Naive thymus-derived CD8-positive, alpha-beta T cell (primary cell): Measurements from ENCODE around the gene ZNF488. TPM values are rescaled to one million over a fixed set of nuclear protein-coding genes. Genes with fewer than 3 reads are reported as not detected.
A peak's percentile ranks its signal among the peaks of the same experiment; 100 is the strongest.

Experiments used
- ATAC-seq, 2 donors: fragments of 150-1000 bp; cut with Tn5 transposase in 1 of 2; sonication (Bioruptor Pico), chemical (Tn5 transposase) in 1 of 2; 1 replicate in 1 of 2; 2 replicates in 1 of 2; pipeline ENCODE4 v1.10.0; 2021; ENCODE audit warnings: mild to moderate bottlenecking in 2 of 2, moderate library complexity in 2 of 2
- POLR2A ChIA-PET: fragments of 350-600 bp; sonication (Branson Sonifier 250); formaldehyde crosslinking; loops from one replicate; lab custom pipeline; 2021; ENCODE audit warnings: antibody characterized with exemption; lab: Charles Lee
- DNase-seq, 10 donors: peaks; one replicate each; pipeline versions ENCODE4 v3.0.0 to v3.0.0-alpha.2; 2020 to 2022
- H3K27ac Mint-ChIP-seq, 10 donors: one replicate each; pipeline ENCODE4 v1.8.0; 2020 to 2022; ENCODE audit warnings: mild to moderate bottlenecking in 10 of 10, mixed read lengths in 10 of 10, moderate library complexity in 4 of 10, inconsistent platforms in 1 of 10
- H3K27me3 Mint-ChIP-seq, 5 donors: one replicate each; pipeline ENCODE4 v1.8.0; 2021 to 2022; ENCODE audit warnings: mixed read lengths in 5 of 5
- H3K36me3 Mint-ChIP-seq, 3 donors: one replicate each; pipeline ENCODE4 v1.8.0; 2020 to 2022; ENCODE audit warnings: mixed read lengths in 3 of 3, mild to moderate bottlenecking in 2 of 3, inconsistent platforms in 1 of 3
- H3K4me1 Mint-ChIP-seq, 4 donors: one replicate each; pipeline ENCODE4 v1.8.0; 2021 to 2022; ENCODE audit warnings: mixed read lengths in 4 of 4
- H3K4me3 Mint-ChIP-seq, 10 donors: one replicate each; pipeline ENCODE4 v1.8.0; 2020 to 2022; ENCODE audit warnings: mild to moderate bottlenecking in 10 of 10, mixed read lengths in 10 of 10, moderate library complexity in 6 of 10, inconsistent platforms in 1 of 10
- H3K9me3 Mint-ChIP-seq, 9 donors: one replicate each; pipeline ENCODE4 v1.8.0; 2020 to 2022; ENCODE audit warnings: mixed read lengths in 9 of 9, mild to moderate bottlenecking in 3 of 9, inconsistent platforms in 1 of 9, moderate library complexity in 1 of 9
- polyA plus RNA-seq, 3 donors: library from polyadenylated mRNA; unstranded; fragments of 300-500 nt; fragmentation: Illumina TruSeq; gene quantifications; one replicate each; pipeline ENCODE4 v1.2.3, GENCODE V29; 2021
- total RNA-seq, 8 experiments: library from RNA in 2 of 8; stranded (reverse) in 2 of 8; gene quantifications; one replicate each; pipeline ENCODE4 v1.2.3 and lab custom pipeline; 2021 to 2026

ZNF488 gene
- total and polyA plus RNA-seq, 5 experiments from 2014 or later = not detected

GRCh38 chr10:47346581-47347302 lies 37.4 kb downstream of the ZNF488 start:
- Mint-ChIP-seq H3K27ac (no peak overlapping the region), H3K4me1 (no peaks in the 10 kb centered on the region), H3K4me3 (no peak overlapping the region), H3K36me3 (no peaks in the 10 kb centered on the region), H3K27me3 (no peaks in the 10 kb centered on the region), H3K9me3 (no peaks in the 10 kb centered on the region)
- no peak for ATAC-seq
- no peak for DNase-seq
- POLR2A ChIA-PET = no interaction called here

GRCh38 chr10:47344996-47345870 lies 38.9 kb downstream of the ZNF488 start:
- no peak for DNase-seq
- Mint-ChIP-seq H3K9me3 (no peaks in the 10 kb centered on the region), H3K27ac (no peak overlapping the region), H3K4me3 (no peak overlapping the region), H3K4me1 (peaks cover 0 to 4% (median 3%) of the 10 kb centered on the region in 4 donors), H3K36me3 (no peaks in the 10 kb centered on the region), H3K27me3 (peaks cover 0 to 6% (median 3%) of the 10 kb centered on the region in 5 donors)
- POLR2A ChIA-PET = no interaction called here
- ATAC-seq = no peak

- peaks cover 0 to 5% (median 3%) of the 10 kb centered on the region in 4 donors for H3K4me1 Mint-ChIP-seq
- peak overlapping the region in 1 of 10 donors; percentile 38 for H3K27ac Mint-ChIP-seq
- H3K27me3 Mint-ChIP-seq = peaks cover 3 to 16% (median 5%) of the 10 kb centered on the region in 5 donors
- DNase-seq = peak; percentile 42 to 82 (median 68)
- POLR2A ChIA-PET = no interaction called here
- peak; percentile 49 to 68 for ATAC-seq
- H3K4me3 Mint-ChIP-seq = no peak overlapping the region
- no peaks in the 10 kb centered on the region for H3K36me3 Mint-ChIP-seq
- no peaks in the 10 kb centered on the region for H3K9me3 Mint-ChIP-seq
These were observed 43.4 kb downstream of the ZNF488 start for GRCh38 chr10:47340608-47341170.

- no peak overlapping the region for H3K4me3 Mint-ChIP-seq
- peaks cover 0 to 5% (median 3%) of the 10 kb centered on the region in 4 donors for H3K4me1 Mint-ChIP-seq
- peaks cover 3 to 18% (median 5%) of the 10 kb centered on the region in 5 donors for H3K27me3 Mint-ChIP-seq
- peak in 1 of 10 donors; percentile 49 for DNase-seq
- H3K9me3 Mint-ChIP-seq = no peaks in the 10 kb centered on the region
- H3K27ac Mint-ChIP-seq = peak overlapping the region in 2 of 10 donors; percentile 48 to 52
- no peak for ATAC-seq
- H3K36me3 Mint-ChIP-seq = no peaks in the 10 kb centered on the region
- POLR2A ChIA-PET = no interaction called here
These were observed 44.1 kb downstream of the ZNF488 start for GRCh38 chr10:47339759-47340607.

- no peak overlapping the region for H3K4me3 Mint-ChIP-seq
- peaks cover 0 to 5% (median 3%) of the 10 kb centered on the region in 4 donors for H3K4me1 Mint-ChIP-seq
- no peaks in the 10 kb centered on the region for H3K9me3 Mint-ChIP-seq
- H3K27me3 Mint-ChIP-seq = peaks cover 3 to 24% (median 5%) of the 10 kb centered on the region in 5 donors
- H3K27ac Mint-ChIP-seq = peak overlapping the region in 2 of 10 donors; percentile 48 to 58
- ATAC-seq (no peak), DNase-seq (no peak)
- no peaks in the 10 kb centered on the region for H3K36me3 Mint-ChIP-seq
- POLR2A ChIA-PET = no interaction called here
These were observed 44.8 kb downstream of the ZNF488 start for GRCh38 chr10:47339186-47339735.

GRCh38 chr10:47337310-47337709 lies 46.8 kb downstream of the ZNF488 start:
- Mint-ChIP-seq H3K9me3 (no peaks in the 10 kb centered on the region), H3K27me3 (peaks cover 3 to 24% (median 5%) of the 10 kb centered on the region in 5 donors), H3K4me1 (peaks cover 0 to 5% (median 3%) of the 10 kb centered on the region in 4 donors), H3K27ac (no peak overlapping the region), H3K4me3 (no peak overlapping the region), H3K36me3 (no peaks in the 10 kb centered on the region)
- POLR2A ChIA-PET = no interaction called here
- DNase-seq (no peak), ATAC-seq (no peak)

- no peak overlapping the region for H3K27ac Mint-ChIP-seq
- H3K4me3 Mint-ChIP-seq = no peak overlapping the region
- H3K36me3 Mint-ChIP-seq = no peaks in the 10 kb centered on the region
- H3K9me3 Mint-ChIP-seq = no peaks in the 10 kb centered on the region
- no peak for DNase-seq
- H3K4me1 Mint-ChIP-seq = peaks cover 0 to 5% (median 3%) of the 10 kb centered on the region in 4 donors
- H3K27me3 Mint-ChIP-seq = peaks cover 3 to 24% (median 5%) of the 10 kb centered on the region in 5 donors
- POLR2A ChIA-PET = no interaction called here
- ATAC-seq = no peak
These were observed 47.5 kb downstream of the ZNF488 start for GRCh38 chr10:47336387-47337134.

GRCh38 chr10:47335906-47336305 lies 48.2 kb downstream of the ZNF488 start:
- Mint-ChIP-seq H3K27ac (no peak overlapping the region), H3K9me3 (no peaks in the 10 kb centered on the region), H3K4me3 (no peak overlapping the region), H3K36me3 (no peaks in the 10 kb centered on the region), H3K4me1 (peaks cover 0 to 5% (median 3%) of the 10 kb centered on the region in 4 donors), H3K27me3 (peaks cover 3 to 24% (median 5%) of the 10 kb centered on the region in 5 donors)
- ATAC-seq = no peak
- DNase-seq = no peak
- POLR2A ChIA-PET = no interaction called here

GRCh38 chr10:47334466-47335295 lies 49.4 kb downstream of the ZNF488 start:
- no peaks in the 10 kb centered on the region for H3K4me1 Mint-ChIP-seq
- ATAC-seq (no peak), DNase-seq (no peak)
- POLR2A ChIA-PET = no interaction called here
- no peaks in the 10 kb centered on the region for H3K9me3 Mint-ChIP-seq
- no peak overlapping the region for H3K4me3 Mint-ChIP-seq
- H3K36me3 Mint-ChIP-seq = no peaks in the 10 kb centered on the region
- H3K27me3 Mint-ChIP-seq = peaks cover 0 to 13% (median 4%) of the 10 kb centered on the region in 5 donors
- peak overlapping the region in 1 of 10 donors; percentile 37 for H3K27ac Mint-ChIP-seq

GRCh38 chr10:47333532-47333931 lies 50.6 kb downstream of the ZNF488 start:
- no peak for ATAC-seq
- POLR2A ChIA-PET = no interaction called here
- H3K27me3 Mint-ChIP-seq = peaks cover 0 to 9% (median 4%) of the 10 kb centered on the region in 5 donors
- no peak for DNase-seq
- peaks cover 0 to 3% (median 0%) of the 10 kb centered on the region in 9 donors for H3K9me3 Mint-ChIP-seq
- no peak overlapping the region for H3K27ac Mint-ChIP-seq
- H3K4me1 Mint-ChIP-seq = peaks cover 0 to under 1% (median under 1%) of the 10 kb centered on the region in 4 donors
- no peak overlapping the region for H3K4me3 Mint-ChIP-seq
- no peaks in the 10 kb centered on the region for H3K36me3 Mint-ChIP-seq

GRCh38 chr10:47332946-47333345 lies 51.1 kb downstream of the ZNF488 start:
- H3K36me3 Mint-ChIP-seq = no peaks in the 10 kb centered on the region
- no peak for DNase-seq
- H3K4me1 Mint-ChIP-seq = peaks cover 0 to 7% (median 3%) of the 10 kb centered on the region in 4 donors
- peaks cover 0 to 9% (median 0%) of the 10 kb centered on the region in 9 donors for H3K9me3 Mint-ChIP-seq
- no peak overlapping the region for H3K27ac Mint-ChIP-seq
- no peak overlapping the region for H3K4me3 Mint-ChIP-seq
- POLR2A ChIA-PET = no interaction called here
- peaks cover 0 to 9% (median 4%) of the 10 kb centered on the region in 5 donors for H3K27me3 Mint-ChIP-seq
- no peak for ATAC-seq
